IPS DF 6.9 (cell line): ENCODE results near the gene SPSB1.

Experiments used
- DNase-seq: peaks from one replicate; pipeline ENCODE4 v3.0.0-alpha.2; 2013; ENCODE audit warnings: low read depth, low spot score
- H3K27ac ChIP-seq: one replicate; pipeline ENCODE4 v1.5.1; 2013; ENCODE audit warnings: low read length, control low read depth
- H3K27me3 ChIP-seq: 2 replicates; pipeline ENCODE4 v1.6.1; 2013; ENCODE audit warnings: mild to moderate bottlenecking, low read length; ENCODE audit not compliant: control insufficient read depth, insufficient read depth
- H3K36me3 ChIP-seq: 2 replicates; pipeline ENCODE4 v1.6.1; 2013; ENCODE audit warnings: low read length; ENCODE audit not compliant: control insufficient read depth, insufficient read depth
- H3K4me1 ChIP-seq: 2 replicates; pipeline ENCODE4 v1.6.1; 2013; ENCODE audit warnings: low read length; ENCODE audit not compliant: control insufficient read depth, insufficient read depth
- H3K4me3 ChIP-seq: 2 replicates; pipeline ENCODE4 v1.5.1; 2013; ENCODE audit warnings: mild to moderate bottlenecking, low read length
- H3K9me3 ChIP-seq: 2 replicates; pipeline ENCODE4 v1.6.1; 2013; ENCODE audit warnings: low read length, inconsistent platforms; ENCODE audit not compliant: control insufficient read depth, insufficient read depth
- WGBS: extraction: QIAGEN DNeasy Blood & Tissue Kit; methylation state at CpG from one replicate; pipeline ENCODE4 v1.1.7; 2013; ENCODE audit warnings: mixed read lengths, missing lambda C conversion rate; ENCODE audit not compliant: insufficient read length, insufficient coverage; 5-methylcytosine and 5-hydroxymethylcytosine counted together

The SPSB1 gene

GRCh38 chr1:9249263-9249533 lies 43.5 kb upstream of the SPSB1 start:
- WGBS, result no CpG with 5 or more reads among the region's 3 CpGs
- DNase-seq, result no peak
- H3K4me1 ChIP-seq, result peaks cover 10% of the 10 kb centered on the region

GRCh38 chr1:9249534-9250410 lies 42.9 kb upstream of the SPSB1 start:
- DNase-seq, result no peak
- H3K4me3 ChIP-seq, result no peak overlapping the region
- WGBS, result no CpG with 5 or more reads among the region's 17 CpGs
- no peak overlapping the region for H3K27ac ChIP-seq
- no peaks in the 10 kb centered on the region; the same call in 1 of the 2 replicates for H3K36me3 ChIP-seq
- H3K4me1 ChIP-seq, result peaks cover 10% of the 10 kb centered on the region
- H3K9me3 ChIP-seq, result no peaks in the 10 kb centered on the region
- no peaks in the 10 kb centered on the region for H3K27me3 ChIP-seq

More at GRCh38 chr1:9249263-9249533, 43.5 kb upstream of the SPSB1 start:
- no peak overlapping the region for H3K4me3 ChIP-seq
- no peaks in the 10 kb centered on the region for H3K9me3 ChIP-seq
- no peaks in the 10 kb centered on the region; the same call in 1 of the 2 replicates for H3K36me3 ChIP-seq
- H3K27ac ChIP-seq, result no peak overlapping the region
- no peaks in the 10 kb centered on the region for H3K27me3 ChIP-seq

DNA sequence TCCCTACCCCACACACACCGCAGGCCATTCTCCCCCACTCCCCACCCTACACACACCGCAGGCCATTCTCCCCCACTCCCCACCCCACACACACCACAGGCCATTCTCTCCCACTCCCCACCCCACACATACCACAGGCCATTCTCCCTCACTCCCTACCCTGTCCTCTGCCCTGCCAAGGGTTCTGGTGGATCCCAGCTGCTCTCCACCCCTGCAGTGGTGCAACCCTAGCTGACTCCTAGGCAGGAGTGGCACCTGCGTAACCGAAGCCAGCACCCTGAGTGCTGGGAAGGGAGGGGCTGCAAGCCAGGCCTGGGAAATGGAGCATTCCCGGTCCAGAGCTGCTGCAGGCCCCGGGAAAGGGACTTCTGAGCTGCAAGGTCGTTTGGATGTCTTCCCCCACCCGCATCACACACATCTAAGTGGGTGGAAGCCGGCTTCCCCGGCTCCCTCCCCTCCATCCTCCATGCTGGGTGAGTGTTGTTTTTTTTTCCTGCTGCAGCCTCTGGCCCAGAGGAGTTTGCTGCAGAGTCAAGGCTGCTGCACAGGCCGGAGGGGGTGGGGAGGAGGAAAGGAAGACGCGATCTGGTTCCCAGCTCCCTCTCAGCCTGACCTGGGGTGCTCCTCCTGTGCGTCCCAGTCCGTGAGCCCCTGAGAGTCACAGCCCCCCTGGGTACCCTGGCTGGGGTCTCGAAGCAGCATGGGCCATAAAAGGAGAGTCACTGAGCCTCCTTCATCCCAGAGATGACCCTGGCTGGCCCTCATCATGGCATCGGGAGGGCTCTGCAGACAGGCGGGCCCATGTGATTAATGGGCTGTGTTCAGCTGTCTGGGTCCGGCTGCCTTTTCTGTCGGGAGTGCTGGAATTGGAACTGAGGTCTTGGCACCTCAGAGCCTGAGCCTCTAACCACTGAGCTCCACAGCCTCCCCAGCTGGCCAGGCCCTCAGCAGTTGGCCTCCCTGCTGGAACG lies 42.0 kb upstream of the SPSB1 start:
- Histone ChIP-seq H3K4me3 (no peak overlapping the region), H3K9me3 (no peaks in the 10 kb centered on the region), H3K4me1 (peaks cover 10% of the 10 kb centered on the region), H3K36me3 (no peaks in the 10 kb centered on the region; the same call in 1 of the 2 replicates), H3K27me3 (no peaks in the 10 kb centered on the region), H3K27ac (no peak overlapping the region)
- DNase-seq, result no peak
- no CpG with 5 or more reads among the region's 21 CpGs for WGBS

DNA sequence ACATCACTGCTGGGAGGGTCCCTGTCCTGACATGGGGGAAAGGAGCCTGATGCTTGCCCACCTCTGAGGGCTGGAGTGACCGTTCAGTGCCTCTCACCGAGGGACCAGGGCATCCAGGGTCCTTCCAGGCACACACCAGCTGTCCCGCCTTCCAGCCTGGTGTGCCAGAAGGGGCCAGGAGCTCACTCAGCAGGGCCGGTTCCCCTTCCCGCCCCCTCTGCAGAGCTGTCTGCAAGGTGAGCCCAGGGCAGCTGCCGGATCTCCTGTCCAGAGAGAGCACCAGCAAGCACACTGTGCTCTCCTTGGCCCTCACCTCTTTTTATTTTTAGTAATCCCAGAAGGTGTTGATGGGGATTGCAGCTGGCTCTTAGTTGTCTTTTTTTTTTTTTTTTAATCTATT lies 41.2 kb upstream of the SPSB1 start:
- H3K4me3 ChIP-seq, result no peak overlapping the region
- peaks cover 10% of the 10 kb centered on the region for H3K4me1 ChIP-seq
- H3K27ac ChIP-seq, result no peak overlapping the region
- no peaks in the 10 kb centered on the region for H3K27me3 ChIP-seq
- H3K9me3 ChIP-seq, result no peaks in the 10 kb centered on the region
- H3K36me3 ChIP-seq, result no peaks in the 10 kb centered on the region; the same call in 1 of the 2 replicates
- no CpG with 5 or more reads among the region's 6 CpGs for WGBS
- DNase-seq, result no peak

- Histone ChIP-seq H3K4me3 (no peak overlapping the region), H3K36me3 (no peaks in the 10 kb centered on the region), H3K9me3 (no peaks in the 10 kb centered on the region), H3K27ac (no peak overlapping the region), H3K4me1 (peaks cover 7% of the 10 kb centered on the region), H3K27me3 (no peaks in the 10 kb centered on the region)
- DNase-seq, result no peak
- no CpG with 5 or more reads among the region's 8 CpGs for WGBS
Observed at GRCh38 chr1:9253004-9253403, 39.7 kb upstream of the SPSB1 start.

DNA sequence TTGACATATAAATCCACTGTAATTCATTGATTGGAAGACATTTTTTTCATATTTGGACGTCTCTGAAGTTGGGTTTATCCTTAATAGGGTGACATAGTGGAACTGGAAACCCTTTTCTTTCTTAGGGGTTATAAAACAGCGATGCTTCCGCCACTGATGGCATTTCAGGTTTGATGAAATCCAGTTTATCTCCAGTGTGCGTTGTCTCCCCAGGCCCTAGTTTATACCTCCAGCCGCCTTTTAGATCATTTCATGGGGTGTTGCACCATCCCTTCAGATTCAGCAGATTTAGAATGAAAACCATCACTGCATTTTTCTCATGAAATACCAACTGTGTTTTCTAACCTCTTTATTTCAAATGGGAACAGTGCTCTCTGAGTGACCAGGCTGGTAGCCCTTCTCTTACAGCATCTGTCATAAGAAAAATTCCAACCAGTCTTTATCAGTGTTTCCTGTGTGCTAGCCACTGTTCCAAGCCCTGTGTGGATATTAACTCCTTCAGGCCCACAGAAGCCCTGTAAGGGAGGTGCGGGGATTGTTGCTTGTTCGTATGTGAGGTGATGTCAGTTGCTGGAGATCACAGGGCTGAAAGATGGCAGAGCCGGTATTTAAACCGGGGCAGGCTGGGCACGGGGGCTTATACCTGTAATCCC lies 39.1 kb upstream of the SPSB1 start:
- WGBS, result no CpG with 5 or more reads among the region's 10 CpGs
- Histone ChIP-seq H3K27me3 (no peaks in the 10 kb centered on the region), H3K36me3 (no peaks in the 10 kb centered on the region), H3K9me3 (no peaks in the 10 kb centered on the region), H3K4me3 (no peak overlapping the region), H3K27ac (no peak overlapping the region), H3K4me1 (peaks cover 7% of the 10 kb centered on the region)
- no peak for DNase-seq

GRCh38 chr1:9256332-9256731 lies 36.4 kb upstream of the SPSB1 start:
- H3K27me3 ChIP-seq, result no peaks in the 10 kb centered on the region
- no peak for DNase-seq
- no peak overlapping the region for H3K27ac ChIP-seq
- no CpG with 5 or more reads among the region's 7 CpGs for WGBS
- H3K36me3 ChIP-seq, result no peaks in the 10 kb centered on the region
- no peaks in the 10 kb centered on the region for H3K9me3 ChIP-seq
- H3K4me3 ChIP-seq, result no peak overlapping the region
- H3K4me1 ChIP-seq, result peaks cover 4% of the 10 kb centered on the region

DNA sequence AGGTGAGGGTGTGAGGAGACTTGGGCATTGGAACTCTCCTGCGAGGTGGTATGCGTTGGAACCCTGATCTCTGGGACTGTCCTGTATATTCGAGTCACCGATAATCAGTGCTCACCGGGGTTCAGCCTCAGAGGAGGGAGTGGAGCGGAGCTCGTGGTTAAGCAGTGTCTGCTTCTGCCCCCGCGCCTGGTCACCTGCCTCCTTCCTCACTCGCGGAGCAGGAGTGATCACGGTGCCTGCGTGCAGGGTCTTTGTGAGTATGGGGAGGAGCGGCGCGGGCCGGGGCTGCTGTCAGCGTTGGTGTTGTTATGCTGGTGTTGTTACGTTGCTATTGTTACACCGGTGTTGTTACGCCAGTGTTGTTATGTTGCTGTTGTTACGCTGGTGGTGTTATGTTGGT lies 34.8 kb upstream of the SPSB1 start:
- Histone ChIP-seq H3K4me1 (peaks cover 2% of the 10 kb centered on the region; the same call in 1 of the 2 replicates), H3K4me3 (no peak overlapping the region), H3K27ac (no peak overlapping the region), H3K36me3 (no peaks in the 10 kb centered on the region), H3K9me3 (no peaks in the 10 kb centered on the region), H3K27me3 (no peaks in the 10 kb centered on the region)
- DNase-seq, result no peak
- no CpG with 5 or more reads among the region's 22 CpGs for WGBS

DNA sequence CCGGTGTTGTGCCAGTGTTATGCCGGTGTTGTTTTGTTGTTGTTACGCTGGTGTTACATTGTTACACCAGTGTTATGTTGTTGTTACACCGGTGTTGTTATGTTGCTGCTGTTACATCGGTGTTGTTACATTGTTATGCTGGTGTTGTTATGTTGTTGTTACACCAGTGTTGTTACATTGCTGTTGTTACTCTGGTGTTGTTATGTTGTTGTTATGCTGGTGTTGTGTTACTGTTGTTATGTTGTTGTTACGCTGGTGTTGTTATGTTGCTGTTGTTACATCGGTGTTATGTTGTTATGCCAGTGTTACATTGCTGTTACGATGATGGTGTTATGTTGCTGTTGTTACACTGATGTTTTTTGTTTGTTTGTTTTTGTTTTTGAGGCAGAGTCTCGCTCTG lies 34.1 kb upstream of the SPSB1 start:
- Histone ChIP-seq H3K9me3 (no peaks in the 10 kb centered on the region), H3K4me3 (no peak overlapping the region), H3K27me3 (no peaks in the 10 kb centered on the region), H3K36me3 (no peaks in the 10 kb centered on the region), H3K4me1 (no peaks in the 10 kb centered on the region; the same call in 1 of the 2 replicates), H3K27ac (no peak overlapping the region)
- WGBS, result no CpG with 5 or more reads among the region's 9 CpGs
- DNase-seq, result no peak
